Measurements from ENCODE around the gene NPHS1.
"Not testable (repeated sequence)": the region's sequence is repeated elsewhere in the genome, so short reads cannot be mapped to it uniquely, and the experiment has no call there.

The NPHS1 gene

DNA sequence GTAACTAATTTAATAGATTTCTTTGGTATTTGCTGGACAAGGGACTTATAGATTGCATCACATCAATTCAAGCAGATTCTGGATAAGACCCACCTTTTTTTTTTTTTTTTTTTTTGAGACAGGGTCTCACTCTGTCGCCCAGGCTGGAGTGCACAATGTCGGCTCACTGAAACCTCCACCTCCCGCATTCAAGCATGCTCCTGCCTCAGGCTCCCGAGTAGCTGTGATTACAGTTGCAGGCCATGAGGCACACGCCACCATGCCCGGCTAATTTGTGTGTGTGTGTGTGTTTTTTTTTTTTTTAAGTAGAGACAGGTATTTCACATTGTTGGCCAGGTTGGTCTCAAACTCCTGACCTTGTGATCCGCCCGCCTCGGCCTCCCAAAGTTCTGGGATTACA is 35.5 kb downstream of the NPHS1 start:
- H3K4me1 Mint-ChIP-seq, result no peaks in the 10 kb centered on the region
- H3K9me3 Mint-ChIP-seq, result no peaks in the 10 kb centered on the region
- H3K36me3 Mint-ChIP-seq, result no peaks in the 10 kb centered on the region
- DNase-seq (ENCODE audit: low spot score in 2 of 2) (no peak), ATAC-seq (no peak)
- H3K4me3 Mint-ChIP-seq, result no peak overlapping the region
- H3K27ac Mint-ChIP-seq, result no peak overlapping the region

DNA sequence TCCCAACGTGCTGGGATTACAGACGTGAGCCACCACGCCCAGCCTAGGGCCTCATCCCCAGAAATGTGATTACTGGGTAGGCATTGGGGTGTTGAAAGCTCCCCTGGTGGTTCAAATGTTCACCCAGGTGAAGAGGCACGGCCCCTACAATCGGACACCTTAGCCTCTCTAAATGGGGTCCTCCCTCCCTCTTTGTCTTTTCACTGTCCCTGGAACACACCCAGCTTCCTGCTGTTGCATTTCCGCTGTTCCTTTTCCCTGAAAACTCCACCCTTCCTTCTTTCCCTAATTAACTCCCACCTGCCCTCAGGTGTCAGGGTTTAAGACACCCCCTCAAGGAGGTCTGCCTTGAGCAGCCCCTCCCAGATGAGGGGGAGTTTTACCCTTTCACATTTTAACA is 36.0 kb downstream of the NPHS1 start:
- H3K4me3 Mint-ChIP-seq, result no peak overlapping the region
- no peaks in the 10 kb centered on the region for H3K9me3 Mint-ChIP-seq
- DNase-seq (ENCODE audit: low spot score in 2 of 2) (no peak), ATAC-seq (no peak)
- H3K4me1 Mint-ChIP-seq, result no peaks in the 10 kb centered on the region
- H3K27ac Mint-ChIP-seq, result no peak overlapping the region
- H3K36me3 Mint-ChIP-seq, result no peaks in the 10 kb centered on the region

DNA sequence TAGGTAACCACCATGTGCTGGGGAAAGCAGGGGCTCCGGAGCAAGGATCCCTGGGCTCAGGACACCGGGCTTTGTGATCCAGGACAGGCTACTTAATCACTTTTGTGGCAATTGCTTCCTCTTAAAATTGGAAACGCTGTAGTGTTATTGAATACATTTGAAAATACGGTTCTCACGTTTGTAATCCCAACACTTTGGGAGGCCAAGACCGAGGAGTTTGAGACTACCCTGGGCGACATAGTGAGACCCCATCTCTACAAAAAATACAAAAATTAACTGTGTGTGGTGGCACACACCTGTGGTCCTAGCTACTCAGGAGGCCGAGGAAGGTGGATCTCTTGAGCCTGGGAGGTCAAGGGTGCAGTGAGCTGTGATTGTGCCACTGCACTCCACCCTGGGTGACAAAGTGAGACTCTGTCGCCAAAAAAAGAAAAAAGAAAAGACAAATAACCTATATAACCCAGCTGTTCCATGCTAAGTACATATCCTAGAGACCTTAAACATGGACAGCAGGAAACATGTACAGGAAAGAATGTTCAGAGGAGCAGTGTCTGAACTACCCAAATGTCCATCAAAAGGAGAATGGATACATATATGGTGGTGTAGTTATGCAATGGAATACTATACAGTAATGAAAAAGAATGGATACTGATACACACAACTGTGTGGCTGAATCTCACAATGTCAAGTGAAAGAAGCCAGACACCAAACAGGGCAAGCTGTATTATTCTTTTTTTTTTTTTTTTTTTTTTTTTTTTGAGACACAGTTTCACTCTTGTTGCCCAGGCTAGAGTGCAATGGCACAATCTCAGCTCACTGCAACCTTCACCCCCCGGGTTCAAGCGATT is 39.0 kb downstream of the NPHS1 start:
- no peaks in the 10 kb centered on the region for H3K9me3 Mint-ChIP-seq
- H3K4me3 Mint-ChIP-seq, result no peak overlapping the region
- no peaks in the 10 kb centered on the region for H3K36me3 Mint-ChIP-seq
- no peaks in the 10 kb centered on the region for H3K4me1 Mint-ChIP-seq
- DNase-seq (ENCODE audit: low spot score in 2 of 2) (no peak), ATAC-seq (no peak)
- H3K27ac Mint-ChIP-seq, result no peak overlapping the region

- peak; percentile 11 for ATAC-seq
- H3K4me1 Mint-ChIP-seq, result no peaks in the 10 kb centered on the region
- H3K9me3 Mint-ChIP-seq, result no peaks in the 10 kb centered on the region
- H3K27ac Mint-ChIP-seq, result no peak within 1 kb of the TSS
- H3K36me3 Mint-ChIP-seq, result no peaks in the 10 kb centered on the region
- no peak for DNase-seq (ENCODE audit: low spot score in 2 of 2)
- no peak within 1 kb of the TSS for H3K4me3 Mint-ChIP-seq
These were observed 39.9 kb downstream of the NPHS1 start, which contains the start of gene PRODH2 for GRCh38 chr19:35812220-35813042. Gene PRODH2, minus strand, starts transcription at chr19:35812845. Its CDS starts 40 bp downstream, at chr19:35812805.

- Mint-ChIP-seq H3K27ac (no peak overlapping the region), H3K4me1 (no peaks in the 10 kb centered on the region), H3K9me3 (no peaks in the 10 kb centered on the region), H3K36me3 (no peaks in the 10 kb centered on the region), H3K4me3 (no peak overlapping the region)
- ATAC-seq, result peak; percentile 47
- no peak for DNase-seq (ENCODE audit: low spot score in 2 of 2)
These were observed 40.7 kb downstream of the NPHS1 start for GRCh38 chr19:35811317-35812219.

DNA sequence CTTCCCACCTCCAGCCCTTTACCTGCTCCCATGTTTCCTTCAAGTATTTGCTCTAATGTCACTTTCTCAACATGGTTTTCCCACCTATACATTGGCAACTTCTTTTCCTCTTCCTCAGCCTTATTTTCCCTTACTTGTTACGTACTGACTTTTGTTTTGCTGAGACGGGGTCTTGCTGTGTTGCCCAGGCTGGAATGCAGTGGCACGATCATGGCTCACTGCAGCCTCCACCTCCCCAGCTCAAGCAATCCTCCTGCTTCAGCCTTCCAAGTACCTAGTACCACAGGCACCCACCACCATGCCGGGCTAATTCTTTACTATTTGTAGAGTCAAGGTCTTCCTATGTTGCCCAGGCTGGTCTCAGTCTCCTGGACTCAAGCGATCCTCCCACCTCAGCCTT is 44.7 kb downstream of the NPHS1 start:
- Mint-ChIP-seq H3K4me3 (no peak overlapping the region), H3K9me3 (no peaks in the 10 kb centered on the region), H3K27ac (no peak overlapping the region), H3K36me3 (no peaks in the 10 kb centered on the region), H3K4me1 (peaks cover 20% of the 10 kb centered on the region)
- ATAC-seq (no peak), DNase-seq (ENCODE audit: low spot score in 2 of 2) (no peak)

DNA sequence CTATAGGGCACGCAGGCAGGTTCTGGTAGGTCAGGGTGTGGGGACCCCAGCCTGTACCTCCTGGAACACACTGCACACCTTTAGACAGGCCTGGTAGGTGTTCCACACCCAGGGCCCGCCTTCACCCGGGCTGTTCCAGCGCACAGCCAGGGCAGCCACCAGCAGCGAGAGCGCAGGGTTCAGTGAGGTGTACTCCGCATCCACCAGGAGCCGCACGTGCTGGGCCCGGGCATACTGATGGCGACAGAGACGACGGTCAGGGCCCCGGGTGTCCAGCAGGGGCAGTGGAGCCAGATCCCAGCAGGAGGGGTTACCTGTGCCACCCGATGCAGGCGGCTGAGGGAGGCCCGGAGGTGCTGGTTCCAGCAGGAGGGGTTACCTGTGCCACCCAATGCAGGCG is 45.7 kb downstream of the NPHS1 start:
- Mint-ChIP-seq H3K9me3 (no peaks in the 10 kb centered on the region), H3K27ac (no peak overlapping the region), H3K4me1 (peaks cover 20% of the 10 kb centered on the region), H3K4me3 (no peak overlapping the region), H3K36me3 (no peaks in the 10 kb centered on the region)
- DNase-seq (ENCODE audit: low spot score in 2 of 2) (no peak), ATAC-seq (no peak)

GRCh38 chr19:35805526-35806102 is 46.7 kb downstream of the NPHS1 start:
- Mint-ChIP-seq H3K9me3 (no peaks in the 10 kb centered on the region), H3K4me3 (no peak overlapping the region), H3K4me1 (peaks cover 20% of the 10 kb centered on the region), H3K36me3 (no peaks in the 10 kb centered on the region), H3K27ac (peak overlapping the region; percentile 45)
- ATAC-seq, result no peak
- DNase-seq (ENCODE audit: low spot score in 2 of 2), result no peak

GRCh38 chr19:35801828-35802227 is 50.5 kb downstream of the NPHS1 start:
- ATAC-seq (no peak), DNase-seq (ENCODE audit: low spot score in 2 of 2) (no peak)
- H3K4me3 Mint-ChIP-seq, result no peak overlapping the region
- H3K9me3 Mint-ChIP-seq, result no peaks in the 10 kb centered on the region
- no peaks in the 10 kb centered on the region for H3K36me3 Mint-ChIP-seq
- no peak overlapping the region for H3K27ac Mint-ChIP-seq
- peaks cover 25% of the 10 kb centered on the region for H3K4me1 Mint-ChIP-seq

GRCh38 chr19:35797663-35798062 is 54.6 kb downstream of the NPHS1 start:
- Mint-ChIP-seq H3K27ac (no peak overlapping the region), H3K4me3 (peak overlapping the region; percentile 30), H3K4me1 (peaks cover 11% of the 10 kb centered on the region), H3K36me3 (no peaks in the 10 kb centered on the region), H3K9me3 (no peaks in the 10 kb centered on the region)
- DNase-seq (ENCODE audit: low spot score in 2 of 2) (no peak), ATAC-seq (peak; percentile 50)

DNA sequence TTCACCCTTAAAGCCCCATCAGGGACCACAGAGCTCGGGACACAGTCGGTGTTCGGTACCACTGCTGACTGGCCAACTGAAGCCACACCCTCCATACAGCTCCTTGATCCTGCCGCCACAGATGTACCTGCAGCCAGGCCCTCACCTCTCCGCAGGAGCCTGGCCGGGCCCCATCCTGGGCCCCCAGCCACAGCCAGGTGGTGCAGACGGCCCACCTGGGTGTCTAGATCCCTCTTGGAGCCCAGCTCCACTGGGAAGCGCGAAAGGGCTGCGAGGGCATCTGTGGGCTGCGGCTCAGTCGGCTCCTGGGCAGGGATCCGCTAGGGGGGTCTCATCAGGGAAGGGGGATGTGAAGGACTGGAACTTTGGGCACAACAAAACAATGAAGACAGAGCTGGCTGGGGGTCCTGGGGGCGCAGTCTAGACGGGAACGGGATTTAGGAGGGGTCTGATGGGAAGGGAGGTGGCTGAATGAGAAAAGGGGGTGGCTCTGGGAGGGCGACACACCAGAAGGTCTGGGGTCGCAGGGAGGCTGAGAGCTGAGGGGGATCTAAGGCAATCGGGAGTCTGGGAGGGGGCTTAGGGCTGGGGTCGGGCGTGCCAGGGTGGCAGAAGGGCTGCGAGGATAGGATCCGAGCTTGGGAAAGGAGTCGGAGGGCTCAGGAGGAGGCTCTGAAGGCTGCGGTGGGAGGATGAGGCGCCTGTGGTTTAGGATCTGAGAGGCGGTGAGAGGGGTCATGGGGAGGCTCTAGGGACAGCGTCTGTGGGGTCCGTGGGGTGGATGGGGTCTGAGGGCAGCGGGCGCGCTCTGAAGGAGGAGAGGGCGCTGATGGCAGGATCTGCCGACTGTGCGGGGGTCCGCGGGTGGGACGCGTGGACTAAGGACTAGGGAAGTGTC is 55.4 kb downstream of the NPHS1 start:
- Mint-ChIP-seq H3K9me3 (no peaks in the 10 kb centered on the region), H3K4me3 (peak overlapping the region; percentile 30), H3K36me3 (no peaks in the 10 kb centered on the region), H3K27ac (no peak overlapping the region), H3K4me1 (peaks cover 11% of the 10 kb centered on the region)
- ATAC-seq, result no peak
- DNase-seq (ENCODE audit: low spot score in 2 of 2), result no peak

DNA sequence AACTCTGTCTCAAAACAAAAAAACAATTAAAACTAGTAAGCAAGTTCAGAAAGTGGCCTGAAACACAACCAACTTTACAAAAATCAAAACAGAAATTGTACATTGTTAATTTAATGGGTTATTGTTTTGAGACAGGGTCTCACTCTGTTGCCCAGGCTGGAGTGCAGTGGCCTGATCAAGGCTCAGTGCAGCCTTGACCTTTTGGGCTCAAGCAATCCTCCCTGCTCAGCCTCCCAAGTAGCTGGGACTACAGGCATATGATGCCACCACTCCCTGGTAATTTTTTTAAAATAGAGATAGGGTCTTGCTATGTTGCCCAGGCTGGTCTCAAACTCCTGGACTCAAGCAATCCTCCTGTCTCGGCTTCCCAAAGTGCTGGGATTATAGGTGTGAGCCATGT is 56.7 kb downstream of the NPHS1 start:
- not testable (repeated sequence) for H3K9me3 Mint-ChIP-seq

GRCh38 chr19:35793381-35794165 is 58.7 kb downstream of the NPHS1 start:
- Mint-ChIP-seq H3K36me3 (no peaks in the 10 kb centered on the region), H3K4me1 (peaks cover 11% of the 10 kb centered on the region)
- no peak for DNase-seq (ENCODE audit: low spot score in 2 of 2)

More for the DNA sequence above, 56.7 kb downstream of the NPHS1 start:
- not testable (repeated sequence) for H3K4me3 Mint-ChIP-seq; DNase-seq (ENCODE audit: low spot score in 2 of 2); H3K36me3 Mint-ChIP-seq; H3K27ac Mint-ChIP-seq; ATAC-seq
- H3K4me1 Mint-ChIP-seq, result peaks cover 11% of the 10 kb centered on the region

More at GRCh38 chr19:35793381-35794165, 58.7 kb downstream of the NPHS1 start:
- H3K4me3 Mint-ChIP-seq, result no peak overlapping the region
- no peak for ATAC-seq
- no peak overlapping the region for H3K27ac Mint-ChIP-seq
- no peaks in the 10 kb centered on the region for H3K9me3 Mint-ChIP-seq

All from stimulated activated effector memory CD8-positive, alpha-beta T cell treated with anti-CD3 and anti-CD28 coated beads, Interleukin-12 subunit alpha, Interleukin-12 subunit beta, amount 100 ng/mL, for 72 hours (primary cell).